ENCODE data around the gene NINJ2.

GRCh38 chr12:575948-576614 is 87.2 kb downstream of the NINJ2 start:
- TF ChIP-seq CTCF (IDR thresholded peaks at IDR 0.05; ENCODE audit: borderline replicate concordance, extremely low read depth, low read length, poor library complexity, severe bottlenecking): peak; percentile 98
- no peak for TF ChIP-seq EZH2 (IDR thresholded peaks at IDR 0.05; ENCODE audit: borderline replicate concordance, low read depth, low read length, severe bottlenecking)

All from DND-41 (cell line).